Right lung (tissue), 5 donors: ENCODE measurements around the gene ARHGAP26. TPM values are rescaled to one million over a fixed set of nuclear protein-coding genes. Genes with fewer than 3 reads are reported as not detected.

Source experiments
- DNase-seq, 2 donors: peaks; one replicate each; pipeline ENCODE4 v3.0.0-alpha.2; 2013
- polyA plus RNA-seq, 5 donors: library from polyadenylated mRNA; unstranded; fragments of 120-200 nt; gene quantifications; one replicate each; pipeline versions ENCODE4 v1.2.1 to v1.2.3, GENCODE V29; 2013; ENCODE audit warnings: inconsistent platforms in 1 of 5, low replicate concordance in 1 of 5; ENCODE audit not compliant: insufficient read length in 5 of 5, insufficient read depth in 1 of 5

ARHGAP26 gene
- polyA plus RNA-seq, 5 donors, result 7.8 to 16.4 (median 14.2) TPM

- DNase-seq, result no peak
These were observed 13.6 kb downstream of the ARHGAP26 start for GRCh38 chr5:142783601-142784341.

GRCh38 chr5:142784401-142784955 lies 14.3 kb downstream of the ARHGAP26 start:
- DNase-seq, result no peak

GRCh38 chr5:142785206-142785605 lies 15.0 kb downstream of the ARHGAP26 start:
- no peak for DNase-seq

GRCh38 chr5:142789206-142789605 lies 19.0 kb downstream of the ARHGAP26 start:
- DNase-seq, result no peak

- no peak for DNase-seq
These were observed 22.1 kb downstream of the ARHGAP26 start for GRCh38 chr5:142792012-142792864.

- DNase-seq, result no peak
These were observed 22.7 kb downstream of the ARHGAP26 start for GRCh38 chr5:142792865-142793232.

GRCh38 chr5:142794537-142794936 lies 24.4 kb downstream of the ARHGAP26 start:
- DNase-seq, result no peak

- DNase-seq, result no peak
These were observed 25.1 kb downstream of the ARHGAP26 start for GRCh38 chr5:142795251-142795650.

GRCh38 chr5:142796492-142797109 lies 26.4 kb downstream of the ARHGAP26 start:
- no peak for DNase-seq

GRCh38 chr5:142797420-142797819 lies 27.2 kb downstream of the ARHGAP26 start:
- DNase-seq, result no peak

GRCh38 chr5:142798099-142798770 lies 28.1 kb downstream of the ARHGAP26 start:
- no peak for DNase-seq

- no peak for DNase-seq
These were observed 30.8 kb downstream of the ARHGAP26 start for GRCh38 chr5:142800776-142801494.

- no peak for DNase-seq
These were observed 31.3 kb downstream of the ARHGAP26 start for GRCh38 chr5:142801495-142801871.

- peak; percentile 45 to 57 for DNase-seq
These were observed 33.4 kb downstream of the ARHGAP26 start for GRCh38 chr5:142803428-142804125.

- DNase-seq, result no peak
These were observed 35.2 kb downstream of the ARHGAP26 start for GRCh38 chr5:142805339-142805738.

GRCh38 chr5:142806841-142807267 lies 36.7 kb downstream of the ARHGAP26 start:
- no peak for DNase-seq

GRCh38 chr5:142807372-142807911 lies 37.3 kb downstream of the ARHGAP26 start:
- DNase-seq, result no peak

- no peak for DNase-seq
These were observed 38.9 kb downstream of the ARHGAP26 start for GRCh38 chr5:142808878-142809598.

- DNase-seq, result no peak
These were observed 39.9 kb downstream of the ARHGAP26 start for GRCh38 chr5:142810081-142810480.
